Breast epithelium (tissue), 3 donors: ENCODE results near the gene TMCC1.

Experiments used
- POLR2A ChIP-seq: fragments of 450-650 bp; IDR thresholded peaks from one replicate; pipeline ENCODE4 v1.6.1; 2016; ENCODE audit warnings: antibody characterized with exemption, mild to moderate bottlenecking, moderate library complexity
- POLR2AphosphoS5 ChIP-seq, 3 donors: sonication (generic); formaldehyde crosslinking; IDR thresholded peaks; one replicate each; pipeline ENCODE4 v1.6.1; 2017; ENCODE audit warnings: antibody characterized with exemption in 3 of 3
- TF ChIP-seq, protein P1 (sequence below), 3 donors: fragments of 450-650 bp; IDR thresholded peaks; one replicate each; pipeline ENCODE4 v1.5.1; 2016 to 2017; ENCODE audit warnings: antibody characterized with exemption in 3 of 3, mild to moderate bottlenecking in 3 of 3, moderate library complexity in 3 of 3

DNA sequence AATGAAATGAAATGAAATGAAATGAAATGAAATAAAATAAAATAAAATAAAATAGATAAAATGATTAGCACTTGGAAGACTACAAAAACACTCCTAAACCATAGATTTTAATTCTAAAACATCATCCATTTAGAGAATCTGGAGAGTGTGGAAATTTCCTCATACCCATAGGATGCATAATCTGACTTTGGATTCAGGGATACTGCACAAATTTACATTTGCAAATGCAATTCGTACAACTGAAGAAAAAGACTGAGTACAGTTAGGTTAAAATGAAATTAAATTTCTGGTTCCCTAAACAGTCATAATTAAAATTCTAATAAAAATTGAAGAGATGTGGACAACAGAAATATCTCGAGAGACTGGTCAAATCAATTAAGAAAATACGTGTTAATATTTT lies 122.9 kb downstream of the TMCC1 start:
- TF ChIP-seq, protein P1, sequence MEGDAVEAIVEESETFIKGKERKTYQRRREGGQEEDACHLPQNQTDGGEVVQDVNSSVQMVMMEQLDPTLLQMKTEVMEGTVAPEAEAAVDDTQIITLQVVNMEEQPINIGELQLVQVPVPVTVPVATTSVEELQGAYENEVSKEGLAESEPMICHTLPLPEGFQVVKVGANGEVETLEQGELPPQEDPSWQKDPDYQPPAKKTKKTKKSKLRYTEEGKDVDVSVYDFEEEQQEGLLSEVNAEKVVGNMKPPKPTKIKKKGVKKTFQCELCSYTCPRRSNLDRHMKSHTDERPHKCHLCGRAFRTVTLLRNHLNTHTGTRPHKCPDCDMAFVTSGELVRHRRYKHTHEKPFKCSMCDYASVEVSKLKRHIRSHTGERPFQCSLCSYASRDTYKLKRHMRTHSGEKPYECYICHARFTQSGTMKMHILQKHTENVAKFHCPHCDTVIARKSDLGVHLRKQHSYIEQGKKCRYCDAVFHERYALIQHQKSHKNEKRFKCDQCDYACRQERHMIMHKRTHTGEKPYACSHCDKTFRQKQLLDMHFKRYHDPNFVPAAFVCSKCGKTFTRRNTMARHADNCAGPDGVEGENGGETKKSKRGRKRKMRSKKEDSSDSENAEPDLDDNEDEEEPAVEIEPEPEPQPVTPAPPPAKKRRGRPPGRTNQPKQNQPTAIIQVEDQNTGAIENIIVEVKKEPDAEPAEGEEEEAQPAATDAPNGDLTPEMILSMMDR (IDR thresholded peaks at IDR 0.05): no peak
- no peak for TF ChIP-seq POLR2A
- TF ChIP-seq POLR2AphosphoS5 (IDR thresholded peaks at IDR 0.05): no peak
